ENCODE data around the gene PRKCH.
"Not testable (repeated sequence)": the region's sequence is repeated elsewhere in the genome, so short reads cannot be mapped to it uniquely, and the experiment has no call there.

Gene PRKCH

GRCh38 chr14:61518403-61518802, 197.0 kb downstream of the PRKCH start:
- no peak for DNase-seq

- DNase-seq: no peak
Observed at GRCh38 chr14:61519106-61519505, 197.7 kb downstream of the PRKCH start.

- DNase-seq: no peak
Observed at GRCh38 chr14:61519735-61520134, 198.4 kb downstream of the PRKCH start.

- no peak for DNase-seq
Observed at GRCh38 chr14:61520576-61520975, 199.2 kb downstream of the PRKCH start.

GRCh38 chr14:61521773-61522172, 200.4 kb downstream of the PRKCH start:
- DNase-seq: no peak

- peak in 1 of 2 experiments; percentile 50 for DNase-seq
Observed at GRCh38 chr14:61523751-61524150, 202.4 kb downstream of the PRKCH start.

- peak; percentile 77 to 87 for DNase-seq
Observed at GRCh38 chr14:61524211-61524806, 202.9 kb downstream of the PRKCH start.

- no peak for DNase-seq
Observed at GRCh38 chr14:61524936-61525292, 203.5 kb downstream of the PRKCH start.

DNA sequence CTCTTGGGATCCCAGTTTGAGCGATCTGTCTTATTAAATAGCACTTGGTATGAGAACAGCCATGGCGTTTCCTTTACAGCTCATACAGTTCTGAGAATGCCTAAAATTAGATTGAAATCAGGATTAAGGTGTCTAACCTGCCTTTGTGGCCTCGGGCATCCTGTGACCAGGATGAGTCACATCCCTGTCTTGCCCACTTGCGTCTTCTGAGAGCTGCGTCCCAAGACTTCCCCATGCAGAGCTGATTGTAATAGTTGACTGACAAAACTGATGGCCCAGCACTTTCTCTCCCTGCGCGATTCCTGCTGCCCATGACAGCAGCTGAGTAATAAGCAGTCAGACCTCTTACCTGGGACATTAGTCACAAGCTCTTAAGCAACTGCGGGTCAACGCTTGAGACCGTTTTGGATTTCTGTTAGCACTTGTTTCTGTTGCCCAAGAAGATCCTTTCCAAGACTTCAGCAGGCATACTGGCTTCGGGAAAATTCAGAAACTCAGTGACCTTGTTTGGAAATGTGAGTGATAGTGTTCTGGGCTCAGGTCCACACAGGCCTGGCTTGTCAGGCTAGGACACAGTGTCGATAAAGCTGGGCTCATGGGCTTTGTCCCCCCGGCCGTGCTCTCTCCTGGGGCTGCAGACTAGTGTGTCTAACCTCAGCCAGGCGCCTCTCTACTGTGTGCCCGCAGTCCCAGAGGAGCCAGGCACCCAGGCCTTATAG, 204.1 kb downstream of the PRKCH start:
- no peak for DNase-seq

DNA sequence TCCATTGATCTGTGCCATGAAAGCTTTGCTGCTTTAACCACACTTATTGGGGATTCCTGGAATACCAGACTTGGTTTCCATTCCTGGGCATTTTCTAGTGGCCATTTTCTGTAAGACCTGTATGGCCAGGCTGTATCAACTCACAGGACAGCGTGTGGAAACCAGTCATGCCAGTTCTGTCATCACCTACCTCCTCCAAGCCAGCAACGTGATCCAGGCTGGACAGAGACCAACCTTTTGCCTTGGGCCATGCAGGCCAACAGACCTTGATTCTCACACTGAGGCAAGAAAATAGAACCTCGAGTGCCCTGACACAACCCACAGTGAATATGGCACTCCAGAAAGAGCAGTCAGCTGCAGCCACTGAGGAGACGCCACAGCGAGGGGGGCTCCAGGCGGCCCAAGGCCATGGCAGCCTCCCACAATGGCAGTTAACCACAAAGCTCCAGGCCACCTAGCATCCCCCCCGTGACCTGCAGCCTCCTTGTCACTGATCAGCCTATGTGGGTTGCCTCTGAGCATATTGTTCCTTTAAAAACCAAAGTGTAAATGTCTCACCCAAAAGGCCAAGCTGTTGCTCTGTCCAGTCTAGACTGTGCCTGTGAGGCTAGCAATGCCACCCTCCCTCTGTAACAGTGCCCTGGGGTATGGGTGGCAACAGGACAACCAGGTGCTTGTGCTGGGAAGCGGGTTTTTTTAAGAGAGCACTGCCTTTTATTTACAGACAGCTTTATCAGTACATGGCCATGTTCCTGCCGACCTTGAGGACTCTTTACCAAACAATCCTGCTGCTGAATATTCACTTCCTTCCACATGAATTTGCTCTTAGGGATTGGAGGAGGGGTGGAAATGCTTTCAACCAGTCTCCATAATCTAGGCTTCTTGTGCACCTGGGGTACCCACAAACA, 205.3 kb downstream of the PRKCH start:
- no peak for DNase-seq

DNA sequence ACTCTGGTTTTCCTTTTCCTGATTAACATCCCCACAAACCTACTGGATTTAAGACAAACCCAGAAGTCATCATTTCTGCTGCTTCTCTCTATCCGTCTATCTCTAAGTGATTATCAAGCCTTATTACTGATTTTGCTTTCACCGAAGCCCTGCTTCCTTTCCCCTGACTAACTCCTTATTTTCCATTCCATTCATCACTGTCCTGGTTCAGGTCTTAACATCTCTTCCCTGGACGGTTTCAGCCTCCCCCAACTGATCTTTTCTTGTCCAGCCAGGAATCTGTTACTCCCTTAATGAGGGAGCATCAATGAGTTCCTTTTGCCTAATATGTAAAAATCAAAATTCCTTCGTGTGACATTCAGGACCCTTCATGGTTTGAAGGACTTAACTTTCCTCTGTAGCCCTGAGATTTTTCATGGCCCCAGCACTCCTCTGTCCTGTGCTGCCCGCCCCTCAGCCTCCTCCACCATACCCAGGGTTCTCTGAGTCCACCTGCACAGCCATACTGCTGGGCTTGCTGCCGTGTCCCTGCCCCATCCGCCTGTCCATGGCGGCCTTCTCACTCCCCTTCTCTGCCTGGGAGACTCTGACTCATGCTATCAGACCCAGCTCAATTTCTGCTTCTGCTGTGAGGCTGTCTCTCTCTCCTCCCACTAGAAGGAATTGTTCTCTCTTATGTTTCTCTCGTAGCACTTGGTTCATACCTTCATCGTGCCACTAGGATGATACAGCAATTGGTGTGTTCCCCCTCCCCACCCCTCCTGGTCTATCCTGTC, 206.1 kb downstream of the PRKCH start:
- no peak for DNase-seq

DNA sequence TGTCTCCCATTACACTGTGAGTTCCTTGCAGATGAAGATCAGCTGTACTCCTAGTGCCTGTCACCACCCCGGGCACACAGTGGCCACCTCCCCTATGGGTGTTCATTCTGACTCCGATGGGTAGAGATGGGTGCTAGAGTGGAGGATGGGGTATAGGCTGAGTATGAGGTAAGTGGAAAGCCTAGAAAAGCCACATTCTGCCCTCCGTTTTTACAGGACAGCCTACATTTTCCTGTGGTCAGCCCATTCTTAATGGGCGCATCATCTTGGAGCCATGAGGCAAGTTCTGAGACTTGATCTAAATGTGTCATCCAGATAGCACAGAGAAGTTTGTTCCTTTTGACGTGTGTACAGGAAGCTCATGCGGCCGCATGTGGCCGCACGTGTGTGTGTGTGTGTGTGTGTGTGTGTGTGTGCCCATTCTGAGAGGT, 207.2 kb downstream of the PRKCH start:
- no peak for DNase-seq

DNA sequence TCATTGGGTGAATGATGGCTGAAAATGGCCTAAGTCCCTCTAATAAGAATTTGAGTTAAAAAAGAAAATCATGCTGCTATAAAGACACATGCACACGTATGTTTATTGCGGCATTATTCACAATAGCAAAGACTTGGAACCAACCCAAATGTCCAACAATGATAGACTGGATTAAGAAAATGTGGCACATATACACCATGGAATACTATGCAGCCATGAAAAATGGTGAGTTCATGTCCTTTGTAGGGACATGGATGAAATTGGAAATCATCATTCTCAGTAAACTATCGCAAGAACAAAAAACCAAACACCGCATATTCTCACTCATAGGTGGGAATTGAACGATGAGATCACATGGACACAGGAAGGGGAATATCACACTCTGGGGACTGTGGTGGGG, 208.0 kb downstream of the PRKCH start:
- DNase-seq: not testable (repeated sequence)

GRCh38 chr14:61530296-61530695, 208.9 kb downstream of the PRKCH start:
- no peak for DNase-seq

- no peak for DNase-seq
Observed at GRCh38 chr14:61530896-61531295, 209.5 kb downstream of the PRKCH start.

GRCh38 chr14:61531465-61532122, 210.2 kb downstream of the PRKCH start:
- no peak for DNase-seq

GRCh38 chr14:61532123-61532505, 210.7 kb downstream of the PRKCH start:
- no peak for DNase-seq

DNA sequence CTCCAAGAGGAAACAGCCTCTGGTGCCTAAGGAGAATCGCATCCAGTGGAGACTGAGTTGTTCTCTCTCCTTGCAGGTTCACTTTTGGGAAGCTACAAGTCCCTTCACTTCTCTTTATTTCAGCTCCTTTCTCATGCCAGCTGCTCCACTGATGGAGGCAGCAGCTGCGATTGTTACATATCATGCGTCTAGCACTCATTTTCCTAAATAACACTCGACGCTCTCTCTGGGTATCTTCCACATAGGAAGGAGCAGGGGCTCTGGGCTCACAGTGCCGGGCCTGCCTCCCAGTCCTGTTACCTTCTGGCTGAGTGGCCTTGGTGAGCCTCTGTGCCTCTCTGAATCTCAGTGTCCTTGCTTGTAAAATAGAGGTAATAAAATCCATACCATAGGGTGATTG, 211.4 kb downstream of the PRKCH start:
- DNase-seq: no peak

DNA sequence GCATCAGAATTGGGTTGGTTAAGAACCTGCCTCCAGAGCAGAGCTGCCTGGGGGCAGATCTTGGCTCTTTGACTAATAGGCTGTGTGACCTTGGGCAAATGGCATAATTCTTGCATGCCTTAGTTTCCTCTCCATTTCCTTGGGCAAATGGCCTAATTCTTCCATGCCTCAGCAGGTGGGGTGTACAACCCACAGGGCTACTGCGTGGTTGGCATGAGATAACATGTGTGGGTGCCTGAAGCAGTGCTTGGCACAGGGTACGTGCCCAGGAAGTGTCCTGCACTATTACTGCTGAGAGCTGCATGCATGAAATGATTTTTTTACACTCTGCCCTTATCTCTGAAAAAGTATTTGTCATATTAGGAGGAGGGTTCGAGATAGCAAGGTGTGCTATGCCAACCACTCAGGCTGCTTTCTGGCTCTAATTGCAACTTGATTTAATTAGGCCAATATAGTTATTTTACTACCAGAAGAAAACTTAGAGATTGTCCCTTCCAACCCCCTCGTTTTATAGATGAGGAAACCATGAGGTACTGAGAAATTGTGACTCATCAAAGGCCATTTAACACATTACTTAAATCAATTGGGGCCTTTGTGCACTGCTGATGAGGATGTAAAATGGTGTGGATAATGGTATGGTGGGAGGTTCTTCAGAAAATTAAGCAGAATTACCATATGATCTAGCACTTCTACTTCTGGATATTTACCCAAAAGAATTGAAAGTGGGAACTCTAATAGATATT, 212.3 kb downstream of the PRKCH start:
- no peak for DNase-seq

DNA sequence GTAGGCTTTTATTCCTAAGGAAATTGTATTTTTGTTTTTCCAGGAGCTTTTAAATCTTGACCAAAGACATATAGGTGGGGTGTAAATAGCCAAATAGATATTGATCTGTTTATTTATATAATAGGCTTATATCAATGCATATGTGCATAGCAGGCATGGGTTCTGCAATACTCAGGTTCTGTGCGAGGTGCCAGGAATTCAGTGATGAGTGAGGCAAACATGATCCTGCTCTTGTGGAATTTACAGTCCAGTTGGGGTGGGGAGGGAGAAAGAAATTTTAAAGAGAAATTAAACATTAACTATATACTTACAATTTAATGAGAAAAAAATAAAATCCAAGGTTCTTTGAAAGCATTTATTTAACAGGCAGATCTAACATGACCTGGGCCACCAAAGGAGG, 213.7 kb downstream of the PRKCH start:
- no peak for DNase-seq

DNA sequence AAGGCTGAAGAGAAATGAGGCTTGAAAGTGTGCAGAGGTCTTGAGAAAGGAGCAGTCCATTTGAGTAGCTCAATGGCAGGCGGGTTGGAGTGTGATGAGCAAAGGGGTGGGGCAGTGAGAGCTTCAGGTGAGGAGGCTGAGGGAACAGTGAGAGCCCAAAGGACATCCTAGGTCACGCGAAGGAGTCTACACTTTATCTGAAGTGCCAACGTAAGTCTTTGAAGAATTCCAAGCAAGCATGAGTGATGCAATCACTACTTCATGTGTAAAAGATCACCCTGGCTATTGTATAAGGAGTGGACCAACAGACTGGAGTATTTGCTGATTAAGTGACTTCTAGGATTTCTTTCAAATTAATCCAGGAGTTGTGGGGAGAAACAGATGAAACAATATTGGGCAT, 214.1 kb downstream of the PRKCH start:
- DNase-seq: no peak
